Esophagus muscularis mucosa (tissue), 4 donors: ENCODE measurements around the gene APLN. TPM values are rescaled to one million over a fixed set of nuclear protein-coding genes. Genes with fewer than 3 reads are reported as not detected.

ENCODE experiments used
- DNase-seq: peaks from one replicate; pipeline ENCODE4 v3.0.0-alpha.2; 2017; ENCODE audit errors: extremely low spot score
- H3K27ac ChIP-seq, 4 donors: fragments of 200-600 bp; sonication (generic); replicated peaks in 1 of 4; 1 replicate in 3 of 4; 2 replicates in 1 of 4; pipeline ENCODE4 v1.5.1; 2016 to 2019; ENCODE audit warnings: mild to moderate bottlenecking in 1 of 4
- H3K27me3 ChIP-seq, 4 donors: fragments of 200-600 bp; sonication (generic); one replicate each; pipeline versions ENCODE4 v1.5.1 to v1.6.0; 2016 to 2019
- H3K36me3 ChIP-seq, 4 donors: fragments of 200-600 bp; sonication (generic); one replicate each; pipeline ENCODE4 v1.5.1; 2016 to 2019
- H3K4me1 ChIP-seq, 4 donors: fragments of 200-600 bp; sonication (generic); one replicate each; pipeline ENCODE4 v1.5.1; 2016 to 2019
- H3K4me3 ChIP-seq, 4 donors: fragments of 200-600 bp; sonication (generic); 1 replicate in 2 of 4; 2 replicates in 2 of 4; pipeline ENCODE4 v1.5.1; 2016 to 2019; ENCODE audit warnings: mild to moderate bottlenecking in 4 of 4, moderate library complexity in 1 of 4
- H3K9me3 ChIP-seq, 4 donors: fragments of 200-600 bp; sonication (generic); 1 replicate in 3 of 4; 2 replicates in 1 of 4; pipeline ENCODE4 v1.5.1; 2016 to 2019
- CTCF ChIP-seq, 3 experiments: fragments of 200-600 bp in 2 of 3; fragments of 450-650 bp in 1 of 3; sonication (generic) in 2 of 3; IDR thresholded peaks; one replicate each; pipeline ENCODE4 v1.5.1; 2017 to 2019; ENCODE audit warnings: antibody characterized with exemption in 3 of 3, mild to moderate bottlenecking in 2 of 3, moderate library complexity in 1 of 3
- EP300 ChIP-seq: sonication (generic); formaldehyde crosslinking; IDR thresholded peaks from one replicate; pipeline ENCODE4 v1.6.1; 2017; ENCODE audit warnings: antibody characterized with exemption
- POLR2A ChIP-seq: fragments of 450-650 bp; IDR thresholded peaks from one replicate; pipeline ENCODE4 v1.6.1; 2017; ENCODE audit warnings: antibody characterized with exemption, moderate library complexity, mild to moderate bottlenecking, low read depth
- POLR2AphosphoS5 ChIP-seq, 2 donors: sonication (generic); formaldehyde crosslinking; IDR thresholded peaks; one replicate each; pipeline ENCODE4 v1.6.1; 2017; ENCODE audit warnings: antibody characterized with exemption in 2 of 2
- WGBS: methylation state at CpG from one replicate; pipeline ENCODE4 v1.1.5; 2018; 5-methylcytosine and 5-hydroxymethylcytosine counted together
- intact Hi-C: fragments of 100-400 bp; cut with DNase I; formaldehyde crosslinking; loops from one replicate; pipeline ENCODE4 v1.15.1; 2023
- total RNA-seq, 4 donors: library from RNA; depleted of rRNA; stranded (reverse); fragments of >200 nt; gene quantifications; one replicate each; pipeline versions ENCODE4 v1.1.0 to v1.2.1, GENCODE V29; 2016

The APLN gene
- total RNA-seq, 4 donors from 2014 or later: 0.42 to 0.99 (median 0.78) TPM

DNA sequence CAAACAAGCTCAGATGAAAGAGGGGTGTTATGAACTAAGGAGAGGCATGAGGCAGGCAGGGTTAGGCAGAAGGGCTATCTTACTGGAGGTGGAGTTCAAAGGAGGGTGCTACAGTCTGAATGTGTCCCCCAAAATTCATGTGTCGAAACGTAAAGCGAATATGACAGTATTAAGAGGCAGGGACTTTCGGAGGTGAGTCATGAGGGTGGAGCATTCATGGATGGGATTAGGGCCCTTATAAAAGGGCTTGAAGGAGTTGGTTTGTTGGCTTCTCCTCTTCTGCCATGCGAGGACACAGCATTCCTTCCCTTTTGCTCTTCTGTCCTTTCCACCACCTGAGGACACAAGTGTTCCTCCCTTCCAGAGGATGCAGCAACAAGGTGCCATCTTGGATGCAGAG, 22.9 kb downstream of the APLN start:
- intact Hi-C loops: loop anchor here (10.0 kb wide), 1 partner anchor 193 kb away; no protein-coding TSS in a partner anchor
- TF ChIP-seq POLR2AphosphoS5 (IDR thresholded peaks at IDR 0.05) (no peak), EP300 (no peak), CTCF (IDR thresholded peaks at IDR 0.05) (no peak), POLR2A (no peak)
- no peak for DNase-seq
- Histone ChIP-seq H3K9me3 (no peaks in the 10 kb centered on the region), H3K27me3 (peaks cover 0 to 4% (median 0%) of the 10 kb centered on the region in 4 donors), H3K4me1 (peaks cover 0 to 8% (median 5%) of the 10 kb centered on the region in 4 donors), H3K27ac (no peak overlapping the region), H3K4me3 (no peak overlapping the region), H3K36me3 (no peaks in the 10 kb centered on the region)
- 85% methylated on average over 5 of the region's 5 CpGs for WGBS

- H3K27me3 ChIP-seq: no peaks in the 10 kb centered on the region
- 57% methylated on average over 7 of the region's 7 CpGs for WGBS
- intact Hi-C loops: loop anchor here (10.0 kb wide), 1 partner anchor 195 kb away; no protein-coding TSS in a partner anchor
- DNase-seq: no peak
- H3K4me3 ChIP-seq: no peak overlapping the region
- peak overlapping the region in 2 of 4 donors; percentile 10 to 14 for H3K27ac ChIP-seq
- no peaks in the 10 kb centered on the region for H3K36me3 ChIP-seq
- no peaks in the 10 kb centered on the region for H3K9me3 ChIP-seq
- H3K4me1 ChIP-seq: peaks cover 0 to 8% (median 5%) of the 10 kb centered on the region in 4 donors
- TF ChIP-seq POLR2AphosphoS5 (IDR thresholded peaks at IDR 0.05): no peak
- no peak for TF ChIP-seq CTCF (IDR thresholded peaks at IDR 0.05)
- no peak for TF ChIP-seq POLR2A
- no peak for TF ChIP-seq EP300
Measured at GRCh38 chrX:129629837-129630236, 24.9 kb downstream of the APLN start.

- TF ChIP-seq POLR2A: no peak
- TF ChIP-seq EP300: no peak
- TF ChIP-seq CTCF (IDR thresholded peaks at IDR 0.05): no peak
- no peak for TF ChIP-seq POLR2AphosphoS5 (IDR thresholded peaks at IDR 0.05)
- Histone ChIP-seq H3K4me1 (peaks cover 0 to 8% (median 5%) of the 10 kb centered on the region in 4 donors), H3K27me3 (no peaks in the 10 kb centered on the region), H3K9me3 (no peaks in the 10 kb centered on the region), H3K27ac (no peak overlapping the region), H3K4me3 (no peak overlapping the region), H3K36me3 (no peaks in the 10 kb centered on the region)
- intact Hi-C loops: no loop called here
- DNase-seq: no peak
- WGBS: 63% methylated on average over 3 of the region's 3 CpGs
Measured at GRCh38 chrX:129626026-129626425, 28.7 kb downstream of the APLN start.

DNA sequence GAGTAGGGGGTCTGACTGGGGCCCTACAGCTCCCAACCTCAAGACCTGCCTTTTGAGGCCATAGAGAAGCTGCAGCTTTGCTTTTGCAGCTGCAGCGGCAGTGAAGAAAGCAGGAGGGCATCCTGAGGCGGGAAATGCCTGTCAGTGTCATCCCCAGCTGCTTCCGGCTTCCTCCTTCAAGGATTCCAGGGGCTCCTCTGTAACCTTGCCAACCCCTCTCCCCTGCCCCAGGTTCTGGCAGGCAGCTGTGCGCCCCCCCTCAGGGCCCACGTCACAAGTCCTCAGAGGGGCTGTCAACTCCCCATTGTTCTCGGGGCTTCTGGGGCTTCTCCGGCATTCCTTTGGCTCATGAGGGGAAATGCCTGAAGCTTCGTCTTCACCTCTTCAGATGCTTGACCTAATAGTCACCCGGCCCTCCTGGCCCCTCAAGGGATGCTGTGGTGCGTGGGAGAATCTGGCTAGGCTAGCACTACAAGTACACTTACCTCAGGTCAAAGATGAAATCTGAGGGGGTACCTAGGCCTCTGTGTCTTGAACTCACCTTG, 31.9 kb downstream of the APLN start:
- Histone ChIP-seq H3K27ac (no peak overlapping the region), H3K4me1 (no peaks in the 10 kb centered on the region), H3K27me3 (no peaks in the 10 kb centered on the region), H3K9me3 (no peaks in the 10 kb centered on the region), H3K4me3 (no peak overlapping the region), H3K36me3 (no peaks in the 10 kb centered on the region)
- 66% methylated on average over 10 of the region's 10 CpGs for WGBS
- TF ChIP-seq EP300 (no peak), POLR2AphosphoS5 (IDR thresholded peaks at IDR 0.05) (no peak), POLR2A (no peak), CTCF (IDR thresholded peaks at IDR 0.05) (no peak)
- intact Hi-C loops: no loop called here
- DNase-seq: no peak

GRCh38 chrX:129618997-129619396, 35.8 kb downstream of the APLN start:
- no peaks in the 10 kb centered on the region for H3K4me1 ChIP-seq
- 60% methylated on average over 3 of the region's 4 CpGs for WGBS
- no peaks in the 10 kb centered on the region for H3K36me3 ChIP-seq
- intact Hi-C loops: no loop called here
- DNase-seq: no peak
- no peaks in the 10 kb centered on the region for H3K27me3 ChIP-seq
- H3K9me3 ChIP-seq: no peaks in the 10 kb centered on the region
- no peak for TF ChIP-seq POLR2AphosphoS5 (IDR thresholded peaks at IDR 0.05)
- no peak for TF ChIP-seq CTCF (IDR thresholded peaks at IDR 0.05)
- TF ChIP-seq POLR2A: no peak
- TF ChIP-seq EP300: no peak
- no peak overlapping the region for H3K27ac ChIP-seq
- H3K4me3 ChIP-seq: no peak overlapping the region
